ENCODE data around the gene CCDC149.

GRCh38 chr4:24957886-24958285 is 45.0 kb upstream of the CCDC149 start:
- no peak for TF ChIP-seq CTCF (IDR thresholded peaks at IDR 0.05; ENCODE audit: insufficient read depth, low read length)
- no peak for TF ChIP-seq GABPA (IDR thresholded peaks at IDR 0.05; ENCODE audit: low read depth)
- no peak for TF ChIP-seq POLR2AphosphoS5 (IDR thresholded peaks at IDR 0.05; ENCODE audit: low read depth)
- no peak for TF ChIP-seq REST (IDR thresholded peaks at IDR 0.05; ENCODE audit: insufficient replicate concordance, low read depth)
- TF ChIP-seq SPI1 (IDR thresholded peaks at IDR 0.05; ENCODE audit: borderline replicate concordance, low read depth) = no peak
